Fibroblast of peridontal ligament (primary cell): ENCODE data around the gene CCDC57.

ENCODE experiments used
- DNase-seq: peaks from one replicate; pipeline ENCODE4 v3.0.0-alpha.2; 2010; ENCODE audit errors: extremely low read depth

CCDC57 gene

DNA sequence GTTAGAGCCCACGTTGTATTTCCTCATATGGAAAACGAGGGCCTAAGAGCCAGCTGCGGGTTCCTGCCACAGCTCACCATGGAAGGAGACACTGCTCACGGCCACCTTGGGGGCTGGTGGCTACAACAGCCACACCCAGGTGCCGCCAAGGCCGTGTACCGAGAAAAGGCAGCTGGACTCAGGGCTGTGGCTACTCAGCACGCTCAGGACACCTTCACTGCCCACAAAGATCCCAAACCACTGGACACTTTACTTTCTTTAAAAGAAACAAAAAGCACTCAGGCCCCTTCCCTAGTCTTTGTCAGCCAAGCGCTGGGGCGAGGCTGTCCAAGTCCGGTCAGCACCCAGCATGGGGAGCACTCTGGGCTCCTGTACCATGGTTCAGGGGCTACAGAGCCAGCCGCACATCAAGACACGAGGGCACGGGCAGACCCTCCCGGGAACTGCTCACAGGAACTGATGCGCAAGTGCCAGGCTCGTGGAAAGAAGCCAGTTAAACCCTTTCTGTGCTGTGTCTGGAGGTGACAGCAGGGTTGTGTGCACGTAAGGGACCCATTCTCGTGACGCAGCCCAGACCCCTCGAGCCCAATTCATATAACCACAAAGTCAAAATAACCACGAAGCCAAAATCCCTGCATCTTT, 34.7 kb upstream of the CCDC57 start:
- no peak for DNase-seq

DNA sequence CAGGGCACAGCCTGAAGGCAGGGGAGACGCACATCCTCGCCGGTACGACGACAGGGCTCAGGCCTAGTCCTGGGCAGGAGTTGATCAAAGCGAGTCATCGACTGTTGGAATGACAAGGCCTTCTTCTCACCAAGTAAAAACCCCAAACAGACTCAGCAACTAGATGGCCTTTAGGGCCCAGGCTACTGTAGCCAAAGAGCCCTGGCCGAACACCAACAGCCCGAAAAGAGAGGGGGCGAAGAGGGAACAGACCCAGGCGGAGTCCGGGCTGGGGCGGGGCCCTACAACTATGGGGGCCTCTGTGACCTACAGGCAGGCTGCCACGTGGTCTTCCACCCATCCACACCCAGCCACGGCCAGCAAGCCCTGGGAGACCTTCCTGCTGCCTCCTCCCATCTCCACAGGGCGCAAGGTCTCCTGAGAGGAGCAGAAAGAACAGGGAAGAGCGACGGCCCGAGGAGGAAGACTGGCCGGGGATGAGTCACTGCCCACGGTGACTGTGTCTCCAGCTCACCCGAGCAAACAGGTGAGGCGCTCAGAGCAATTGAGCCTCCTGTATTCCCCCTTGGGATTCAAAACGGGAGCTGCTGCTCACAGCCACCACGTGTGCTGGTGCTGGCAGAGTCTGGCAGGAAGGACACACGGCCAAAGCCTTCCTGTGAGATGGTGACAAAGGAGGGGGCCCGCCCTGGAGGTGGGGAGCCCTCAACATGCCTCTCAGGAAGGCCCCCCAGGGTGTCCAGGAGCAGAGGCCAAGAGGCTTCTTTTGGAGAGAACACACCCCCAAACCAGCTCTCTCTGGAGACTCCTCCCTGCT, 33.9 kb upstream of the CCDC57 start:
- peak; percentile 39 for DNase-seq

DNA sequence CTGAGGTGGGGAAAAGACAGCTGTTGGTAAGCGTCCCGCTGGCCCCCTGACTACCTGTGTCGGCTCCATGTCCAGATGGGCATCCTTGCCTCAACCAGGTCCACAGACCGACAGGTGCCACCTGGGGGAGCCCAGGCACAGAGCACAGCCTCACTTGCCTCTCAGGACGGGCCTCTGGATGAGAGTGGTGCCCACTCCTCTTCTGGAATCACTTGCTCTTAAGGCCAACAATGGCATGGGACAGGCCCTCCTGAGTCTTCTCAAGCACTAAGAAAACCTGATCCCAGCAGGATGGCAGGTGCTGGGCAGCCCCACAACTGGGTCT, 33.4 kb upstream of the CCDC57 start:
- DNase-seq = no peak

DNA sequence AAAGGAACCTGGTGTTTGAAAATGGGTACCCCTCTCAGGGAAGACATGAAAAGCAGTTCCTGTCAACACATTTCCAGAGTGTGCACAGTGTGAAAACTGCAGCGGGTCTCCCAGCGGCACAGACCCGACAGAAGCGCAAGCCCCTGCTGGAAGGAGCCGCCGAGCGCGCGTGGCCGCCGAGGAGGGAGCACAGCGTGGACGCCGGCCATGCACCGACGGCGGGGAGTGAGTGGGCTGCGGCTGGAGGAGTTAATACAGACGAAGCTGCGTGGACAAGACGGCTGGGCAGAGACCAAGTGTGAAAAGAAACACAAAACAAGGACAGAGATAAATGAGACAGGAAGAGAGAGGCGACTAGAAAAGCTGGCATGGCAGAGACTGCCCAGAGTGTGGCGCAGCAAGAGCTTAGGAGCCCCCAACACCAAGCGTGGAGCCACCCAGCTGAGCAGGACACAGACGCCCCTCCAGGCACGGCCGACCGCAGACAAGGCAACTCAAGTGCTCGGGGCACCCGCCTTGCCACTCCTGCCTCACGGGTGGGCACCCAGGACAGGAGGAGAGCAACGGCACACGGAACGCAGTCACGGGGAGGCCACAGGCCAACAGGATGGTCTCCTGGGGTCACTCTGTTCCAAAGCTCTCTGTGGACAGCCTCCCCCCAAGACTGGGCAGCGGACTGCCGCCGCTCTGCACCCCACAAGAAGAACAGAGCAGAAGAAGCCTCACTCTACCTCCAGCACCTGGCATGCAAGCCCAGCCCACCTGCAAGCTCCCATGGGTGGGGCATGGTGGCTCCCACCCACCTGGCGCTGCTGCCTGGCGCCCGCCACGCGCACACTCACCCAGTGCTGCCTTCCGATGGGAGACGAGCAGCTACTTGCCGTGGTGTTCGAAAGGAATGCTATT, 32.7 kb upstream of the CCDC57 start:
- no peak for DNase-seq

DNA sequence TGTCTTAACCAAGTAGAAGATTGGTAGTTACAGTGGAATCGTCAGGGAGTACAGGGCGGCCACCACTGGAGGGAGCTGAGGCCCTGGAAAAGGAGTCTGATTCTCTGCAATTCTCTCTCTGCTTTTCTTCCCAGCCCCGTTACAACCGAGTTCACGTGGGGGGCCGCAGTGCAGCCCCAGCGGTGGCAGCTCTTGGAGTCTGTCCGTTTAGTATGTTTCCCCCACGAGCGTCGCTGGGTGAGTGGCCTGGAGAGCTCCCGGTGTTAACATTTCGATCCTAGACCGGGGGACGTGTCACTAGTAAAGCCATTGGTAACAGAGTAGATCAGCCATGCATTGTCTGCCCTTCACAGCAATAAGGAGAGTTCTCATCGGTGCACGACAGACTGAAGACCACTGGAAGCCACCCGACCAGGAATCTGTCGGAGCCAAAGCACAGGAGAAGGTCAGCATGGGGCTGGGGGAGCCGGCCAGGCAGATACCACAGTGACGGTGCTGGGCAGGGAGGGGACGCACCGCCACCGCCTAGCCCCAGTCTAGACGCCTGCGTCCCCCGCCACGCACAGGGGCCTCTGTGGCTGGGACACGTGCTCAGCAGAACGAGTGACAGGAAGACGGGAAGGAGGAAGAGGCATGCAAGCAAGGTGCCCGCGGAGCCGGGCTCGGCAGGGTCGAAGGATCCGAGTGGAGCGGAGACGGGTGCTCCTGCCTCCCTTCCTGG, 31.9 kb upstream of the CCDC57 start:
- peak; percentile 56 for DNase-seq

DNA sequence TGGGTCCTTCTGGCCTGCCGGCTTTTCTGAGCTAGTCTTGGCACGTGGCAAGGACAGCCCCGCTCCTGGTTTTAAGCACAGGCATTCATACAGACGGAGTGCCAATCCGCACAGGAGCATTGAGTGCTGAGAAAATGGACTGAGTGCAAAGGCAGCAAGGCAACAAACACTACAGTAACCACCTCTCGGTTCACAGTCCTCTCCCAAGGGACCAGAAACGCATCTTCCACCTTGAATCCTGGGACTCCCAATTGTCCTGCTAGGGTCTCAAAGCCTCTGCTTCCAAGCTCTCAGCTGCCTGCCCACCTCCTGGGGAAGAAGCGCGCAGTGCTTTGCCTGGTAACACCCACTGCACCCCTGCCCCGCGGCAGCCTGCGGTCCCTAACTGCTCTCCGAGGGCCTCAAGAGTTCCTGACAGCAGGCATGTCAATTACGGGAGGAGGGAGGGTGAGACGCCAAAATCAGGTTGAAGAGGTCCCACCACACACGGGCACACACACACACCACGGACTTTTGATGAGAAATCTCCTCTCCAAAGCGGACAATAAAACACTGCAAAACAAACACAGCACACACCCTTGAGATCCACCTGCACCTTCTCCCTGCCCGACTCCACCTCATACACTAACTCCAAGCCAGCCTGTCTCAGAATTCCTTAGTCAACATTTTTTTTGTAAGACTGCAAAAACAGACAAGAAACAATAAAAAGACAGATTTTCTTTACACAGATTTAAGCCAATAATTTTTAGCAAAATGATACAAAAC, 31.2 kb upstream of the CCDC57 start:
- no peak for DNase-seq

DNA sequence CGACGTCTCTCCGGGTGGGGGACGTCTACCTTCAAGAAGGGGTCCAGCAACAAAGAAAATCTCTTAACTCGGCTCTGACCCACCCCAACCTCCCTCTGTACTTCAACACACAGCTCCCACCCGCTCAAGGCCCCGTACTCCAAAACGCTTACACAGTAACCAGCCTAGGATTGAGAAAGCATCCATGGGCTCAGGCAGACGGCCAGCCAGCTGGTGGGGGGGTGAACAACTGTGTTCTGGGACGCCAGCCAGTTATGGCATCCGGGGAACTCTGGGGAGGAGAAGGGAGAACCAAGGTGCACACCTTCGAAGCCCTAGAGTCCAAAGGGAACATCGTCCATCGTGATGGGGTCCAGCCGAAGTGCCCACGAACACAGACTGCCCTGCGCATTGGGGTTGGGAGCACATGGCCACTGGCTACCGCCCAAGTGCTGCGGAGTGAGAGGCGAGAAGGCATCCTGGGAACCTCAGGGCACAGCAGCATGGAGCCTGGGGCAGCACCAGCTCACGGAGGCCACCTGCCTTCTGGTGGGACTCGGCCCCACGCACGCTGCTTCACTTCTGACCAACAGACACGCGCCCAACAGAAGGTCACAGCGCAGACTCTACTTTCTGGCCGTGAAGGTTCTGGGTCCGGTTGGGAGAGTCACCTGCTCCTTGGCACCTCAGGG, 30.5 kb upstream of the CCDC57 start:
- peak; percentile 85 for DNase-seq

DNA sequence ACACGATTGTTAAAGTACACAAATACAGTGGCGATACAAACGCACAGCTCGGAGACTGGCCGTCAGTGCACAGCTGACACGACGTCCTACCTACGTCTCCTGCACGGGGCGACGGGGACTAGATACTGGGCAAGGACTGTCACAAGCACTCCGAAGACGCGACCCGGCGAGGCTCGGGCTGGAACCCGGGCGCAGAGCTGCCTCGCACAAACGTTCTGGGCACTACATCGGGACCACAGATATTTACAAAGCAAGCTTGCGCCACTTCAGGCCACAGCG, 30.0 kb upstream of the CCDC57 start:
- no peak for DNase-seq

DNA sequence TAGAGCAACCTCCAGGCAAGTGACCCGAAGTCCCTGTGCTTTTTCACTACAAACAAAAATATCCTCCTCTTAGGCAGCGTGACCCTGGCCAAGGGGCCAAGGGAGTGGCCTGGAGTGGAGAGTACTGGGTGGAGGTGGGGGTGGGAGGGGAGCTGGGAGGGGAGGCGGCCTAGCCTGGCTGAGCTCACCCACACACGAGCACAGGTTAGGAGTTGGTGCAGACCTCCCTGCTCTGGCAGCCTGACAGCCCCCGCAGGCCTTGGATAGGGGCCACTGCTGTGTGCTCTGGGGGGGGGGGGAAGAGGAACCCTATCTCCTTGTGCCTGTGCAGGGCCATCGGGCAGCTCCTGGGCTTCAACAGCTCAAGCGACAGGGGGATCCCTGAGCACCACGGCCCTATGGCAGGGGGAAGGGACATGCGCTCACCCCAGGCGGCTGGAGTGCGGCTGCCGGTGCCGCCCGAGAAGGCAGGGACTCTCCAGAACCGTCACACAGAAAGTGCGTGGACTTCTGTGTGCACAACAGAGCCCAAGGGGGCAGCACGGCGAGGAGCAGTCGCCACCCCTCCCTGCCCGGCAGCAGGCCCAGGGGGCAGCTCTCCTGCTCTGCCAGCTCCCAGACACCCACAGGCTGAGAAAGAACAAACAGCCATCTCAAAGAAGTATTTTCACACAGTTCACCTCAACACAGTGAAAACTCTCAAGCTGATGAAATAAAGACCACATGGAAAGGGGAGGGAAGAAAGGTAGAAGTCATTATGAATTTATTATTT, 29.5 kb upstream of the CCDC57 start:
- peak; percentile 25 for DNase-seq

DNA sequence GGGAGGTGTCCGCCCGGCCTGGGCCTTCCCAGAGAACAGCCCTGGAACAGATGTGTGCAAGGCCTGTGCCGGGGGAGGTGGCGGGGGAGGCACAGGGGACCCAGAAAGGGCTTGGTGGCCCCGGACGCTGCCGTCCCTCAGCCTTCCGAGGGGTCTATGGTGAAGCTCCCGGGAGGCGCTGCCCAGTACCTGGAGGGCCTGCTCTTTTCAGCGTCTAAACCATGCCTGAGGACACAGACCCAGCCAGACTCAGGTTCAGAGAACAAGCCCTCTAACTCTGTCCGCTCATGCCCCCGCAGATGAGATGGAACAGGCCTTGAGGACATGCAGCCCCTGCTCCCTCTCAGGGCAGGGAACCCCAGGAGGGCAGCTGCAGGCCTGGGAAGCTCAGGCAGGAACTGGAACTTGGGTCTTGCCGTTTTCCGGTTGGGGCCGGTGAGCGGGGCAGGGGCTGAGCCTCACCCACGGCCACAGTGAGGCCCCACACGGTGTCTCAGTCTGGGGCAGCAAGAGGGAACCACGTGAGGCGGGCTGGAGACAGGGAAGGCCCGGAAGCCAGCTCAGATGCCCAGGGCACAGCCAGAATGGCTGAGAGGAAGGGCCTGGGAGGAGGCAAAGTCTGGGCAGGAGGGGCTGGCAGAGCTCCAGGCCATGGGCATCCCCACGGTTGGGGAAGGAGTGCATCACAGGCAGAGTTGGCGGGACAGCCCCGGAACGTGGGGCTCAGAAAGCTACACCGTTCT, 28.7 kb upstream of the CCDC57 start:
- peak; percentile 46 for DNase-seq

DNA sequence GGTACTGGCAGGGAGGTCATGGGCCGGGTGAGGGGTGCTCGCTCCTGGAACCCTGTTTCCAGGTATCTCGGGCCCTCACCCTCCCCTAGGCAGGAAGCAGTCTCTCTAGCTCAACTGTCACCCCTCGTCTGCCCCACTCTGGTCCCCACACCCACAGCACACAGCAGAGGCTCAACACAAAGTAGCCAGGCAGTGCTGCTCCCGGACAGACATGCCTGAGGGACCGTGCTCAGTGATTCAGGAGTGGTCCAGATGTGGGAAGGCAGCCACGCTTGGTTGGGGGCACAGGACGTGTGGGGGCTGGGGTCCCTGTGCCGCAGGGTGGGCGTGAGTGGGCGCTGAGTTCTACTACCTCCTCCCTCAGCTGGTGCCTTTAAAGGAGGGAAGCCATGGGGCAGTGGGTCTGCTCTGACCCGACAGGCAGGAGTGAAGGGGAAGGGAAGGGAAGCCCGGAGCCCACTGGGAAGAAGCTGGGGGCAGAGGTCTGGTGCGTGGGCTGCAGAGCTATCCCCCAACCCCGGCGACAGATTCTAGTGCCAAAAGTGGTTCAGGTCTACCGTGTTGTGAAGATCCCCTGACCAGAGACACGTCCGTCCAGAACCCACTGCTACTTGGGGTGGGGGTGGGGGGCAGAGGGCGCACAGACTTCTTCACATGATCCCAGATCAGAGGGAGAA, 28.0 kb upstream of the CCDC57 start:
- DNase-seq = no peak

DNA sequence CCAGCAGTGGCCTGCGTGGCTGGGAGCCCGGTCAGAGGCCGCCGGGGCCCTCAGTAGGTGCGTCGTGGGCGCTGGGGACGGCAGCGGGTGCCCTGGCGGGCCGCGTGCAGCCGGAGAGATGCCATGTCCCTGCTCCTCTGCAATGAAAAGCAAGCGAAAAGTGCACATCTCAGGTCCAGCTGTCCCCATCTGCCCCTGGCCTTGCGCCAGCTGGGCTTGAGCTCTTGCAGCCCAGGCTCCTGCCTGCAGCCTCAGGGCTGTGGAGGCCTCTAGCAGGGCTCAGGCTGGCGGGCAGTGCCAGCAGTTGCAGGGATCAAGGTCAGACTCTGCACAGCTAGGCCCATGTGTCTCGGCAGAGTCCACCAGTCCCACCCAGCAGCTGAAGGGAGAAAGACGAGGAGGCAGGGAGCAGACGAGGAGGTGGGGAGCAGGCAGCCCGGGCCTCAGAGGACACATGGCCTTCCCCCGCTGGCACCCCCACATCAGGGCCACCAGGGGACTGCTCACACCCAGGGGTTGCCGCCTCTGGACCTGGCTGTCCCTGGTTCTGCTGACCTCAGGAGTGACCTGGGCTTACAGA, 27.4 kb upstream of the CCDC57 start:
- DNase-seq = no peak

DNA sequence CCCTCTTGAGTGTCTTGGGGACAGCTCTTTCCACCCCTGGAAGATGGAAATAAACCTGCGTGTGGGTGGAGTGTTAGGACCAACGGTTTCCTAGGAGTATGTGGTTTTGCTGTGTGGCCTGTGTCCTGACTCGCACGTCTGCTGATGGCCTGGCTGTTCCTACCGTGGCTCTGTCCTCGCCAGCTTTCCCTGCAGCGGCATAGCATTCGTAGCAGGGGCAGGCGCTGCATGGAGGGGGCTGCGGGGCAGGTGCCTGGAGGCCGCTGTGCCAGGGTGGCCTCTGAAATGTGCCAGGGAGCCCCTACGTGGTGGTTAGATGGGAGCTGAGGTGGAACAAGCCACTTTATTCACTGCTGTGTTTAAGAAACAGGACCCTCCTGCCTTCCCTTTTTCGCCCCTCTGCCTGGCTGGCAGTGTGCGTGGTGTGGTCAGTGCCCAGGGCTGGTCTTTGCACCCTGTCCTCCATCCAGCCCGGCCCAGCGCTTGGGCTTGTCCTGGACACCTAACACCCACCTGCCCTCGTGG, 26.8 kb upstream of the CCDC57 start:
- DNase-seq = no peak

DNA sequence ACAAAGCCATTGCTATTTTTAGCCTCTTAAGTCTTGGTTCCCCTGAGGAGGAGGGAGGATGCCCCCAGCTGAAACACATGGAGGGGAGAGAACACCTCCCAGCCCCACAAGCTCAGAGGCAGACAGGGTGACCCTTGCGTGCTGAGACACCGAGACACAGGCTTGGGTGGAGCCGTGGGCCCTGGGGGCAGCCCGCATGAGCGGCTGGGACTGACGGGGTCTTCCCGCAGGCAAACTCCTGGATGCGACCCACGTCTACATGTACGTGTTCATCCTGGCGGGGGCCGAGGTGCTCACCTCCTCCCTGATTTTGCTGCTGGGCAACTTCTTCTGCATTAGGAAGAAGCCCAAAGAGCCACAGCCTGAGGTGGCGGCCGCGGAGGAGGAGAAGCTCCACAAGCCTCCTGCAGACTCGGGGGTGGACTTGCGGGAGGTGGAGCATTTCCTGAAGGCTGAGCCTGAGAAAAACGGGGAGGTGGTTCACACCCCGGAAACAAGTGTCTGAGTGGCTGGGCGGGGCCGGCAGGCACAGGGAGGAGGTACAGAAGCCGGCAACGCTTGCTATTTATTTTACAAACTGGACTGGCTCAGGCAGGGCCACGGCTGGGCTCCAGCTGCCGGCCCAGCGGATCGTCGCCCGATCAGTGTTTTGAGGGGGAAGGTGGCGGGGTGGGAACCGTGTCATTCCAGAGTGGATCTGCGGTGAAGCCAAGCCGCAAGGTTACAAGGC, 26.0 kb upstream of the CCDC57 start:
- DNase-seq = peak; percentile 66

DNA sequence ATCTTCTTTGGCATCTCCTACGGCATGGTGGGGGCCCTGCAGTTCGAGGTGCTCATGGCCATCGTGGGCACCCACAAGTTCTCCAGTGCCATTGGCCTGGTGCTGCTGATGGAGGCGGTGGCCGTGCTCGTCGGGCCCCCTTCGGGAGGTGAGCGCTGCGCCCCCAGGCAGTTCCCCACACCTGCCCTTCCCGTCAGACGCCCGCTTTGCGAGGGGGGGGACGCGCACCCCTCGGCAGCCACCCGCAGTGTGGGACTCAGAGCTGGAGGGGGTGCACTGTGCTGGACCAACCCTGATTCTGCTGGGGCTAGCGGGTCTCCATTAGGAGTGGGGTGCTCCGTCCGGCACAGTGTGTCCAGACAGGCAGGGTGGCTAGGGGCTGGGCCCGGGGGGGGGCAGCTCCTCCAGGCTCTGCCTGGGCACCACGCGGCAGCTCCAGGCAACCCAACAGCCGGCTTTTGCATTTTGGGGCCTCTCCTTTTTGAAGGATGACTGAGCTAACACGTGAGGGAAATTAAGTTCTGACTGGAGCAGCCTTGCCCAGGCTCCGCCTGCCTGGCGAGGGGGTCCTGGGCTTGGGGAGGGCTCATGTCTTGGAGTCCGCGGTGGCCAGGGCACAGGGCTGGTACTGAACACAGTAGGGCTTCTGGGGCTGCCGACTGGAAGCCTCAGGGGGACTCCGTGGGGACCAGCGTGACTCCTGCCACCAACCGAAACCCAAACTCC, 25.3 kb upstream of the CCDC57 start:
- no peak for DNase-seq

DNA sequence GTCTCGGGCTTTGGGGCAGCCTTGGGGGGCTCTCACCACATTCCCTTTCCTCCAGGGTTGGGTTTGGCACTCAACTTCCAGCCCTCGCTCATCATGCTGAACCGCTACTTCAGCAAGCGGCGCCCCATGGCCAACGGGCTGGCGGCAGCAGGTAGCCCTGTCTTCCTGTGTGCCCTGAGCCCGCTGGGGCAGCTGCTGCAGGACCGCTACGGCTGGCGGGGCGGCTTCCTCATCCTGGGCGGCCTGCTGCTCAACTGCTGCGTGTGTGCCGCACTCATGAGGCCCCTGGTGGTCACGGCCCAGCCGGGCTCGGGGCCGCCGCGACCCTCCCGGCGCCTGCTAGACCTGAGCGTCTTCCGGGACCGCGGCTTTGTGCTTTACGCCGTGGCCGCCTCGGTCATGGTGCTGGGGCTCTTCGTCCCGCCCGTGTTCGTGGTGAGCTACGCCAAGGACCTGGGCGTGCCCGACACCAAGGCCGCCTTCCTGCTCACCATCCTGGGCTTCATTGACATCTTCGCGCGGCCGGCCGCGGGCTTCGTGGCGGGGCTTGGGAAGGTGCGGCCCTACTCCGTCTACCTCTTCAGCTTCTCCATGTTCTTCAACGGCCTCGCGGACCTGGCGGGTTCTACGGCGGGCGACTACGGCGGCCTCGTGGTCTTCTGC, 24.6 kb upstream of the CCDC57 start:
- no peak for DNase-seq
